WERI-Rb-1 (cell line): ENCODE data around the gene FOSL2.
A peak's percentile ranks its signal among the peaks of the same experiment; 100 is the strongest.

Experiments
- DNase-seq: peaks from one replicate; pipeline ENCODE4 v3.0.0-alpha.2; 2020
- H3K27ac ChIP-seq: fragments of 250-450 bp; sonication (Bioruptor Pico); 2 replicates; pipeline ENCODE4 v1.5.1; 2020; ENCODE audit warnings: mild to moderate bottlenecking, moderate library complexity
- H3K27me3 ChIP-seq: fragments of 250-450 bp; sonication (Bioruptor Pico); 2 replicates; pipeline ENCODE4 v1.5.1; 2021; ENCODE audit warnings: mild to moderate bottlenecking, low read depth, moderate library complexity; ENCODE audit not compliant: insufficient read depth, severe bottlenecking
- H3K36me3 ChIP-seq: fragments of 250-450 bp; sonication (Bioruptor Pico); 2 replicates; pipeline ENCODE4 v1.5.1; 2020; ENCODE audit warnings: mild to moderate bottlenecking, moderate library complexity
- H3K4me3 ChIP-seq: 2 replicates; pipeline ENCODE4 v1.5.1; 2011; ENCODE audit warnings: low read depth, mild to moderate bottlenecking, control low read depth, low read length
- H3K9me3 ChIP-seq: fragments of 250-450 bp; sonication (Bioruptor Pico); 2 replicates; pipeline ENCODE4 v1.5.1; 2021; ENCODE audit warnings: mild to moderate bottlenecking, moderate library complexity; ENCODE audit not compliant: severe bottlenecking
- CTCF ChIP-seq: IDR thresholded peaks from 2 replicates; pipeline ENCODE4 v1.5.1; 2011; ENCODE audit warnings: low read depth, mild to moderate bottlenecking, control low read depth, inconsistent platforms, low read length

Gene FOSL2

GRCh38 chr2:28392297-28393113, at the start of gene FOSL2:
FOSL2 (plus strand) TSS chr2:28392858; CDS start chr2:28393721, 863 bp downstream.
- Histone ChIP-seq H3K9me3 (no peaks in the 10 kb centered on the region), H3K4me3 (peak within 1 kb of the TSS; percentile 69), H3K27me3 (no peaks in the 10 kb centered on the region), H3K27ac (peak within 1 kb of the TSS; percentile 91), H3K36me3 (no peaks in the 10 kb centered on the region)
- TF ChIP-seq CTCF = 0 out of 2 replicates have a peak, but pooled peaks have one; percentile 0
- DNase-seq = peak; percentile 97

- Histone ChIP-seq H3K27me3 (no peaks in the 10 kb centered on the region), H3K36me3 (no peaks in the 10 kb centered on the region), H3K27ac (no peak overlapping the region), H3K4me3 (no peak overlapping the region), H3K9me3 (no peaks in the 10 kb centered on the region)
- no peak for DNase-seq
- TF ChIP-seq CTCF = no peak
Observed at GRCh38 chr2:28343184-28343942, 49.3 kb upstream of the FOSL2 start.

GRCh38 chr2:28343971-28344715, 48.5 kb upstream of the FOSL2 start:
- no peak for TF ChIP-seq CTCF
- Histone ChIP-seq H3K27me3 (no peaks in the 10 kb centered on the region), H3K36me3 (no peaks in the 10 kb centered on the region), H3K27ac (no peak overlapping the region), H3K9me3 (no peaks in the 10 kb centered on the region), H3K4me3 (no peak overlapping the region)
- no peak for DNase-seq

GRCh38 chr2:28344756-28345373, 47.8 kb upstream of the FOSL2 start:
- Histone ChIP-seq H3K9me3 (no peaks in the 10 kb centered on the region), H3K36me3 (no peaks in the 10 kb centered on the region), H3K4me3 (no peak overlapping the region), H3K27me3 (no peaks in the 10 kb centered on the region), H3K27ac (no peak overlapping the region; the same call in 1 of the 2 replicates)
- TF ChIP-seq CTCF = no peak
- DNase-seq = no peak

- no peak overlapping the region; the same call in 1 of the 2 replicates for H3K27ac ChIP-seq
- no peak overlapping the region for H3K4me3 ChIP-seq
- peak; percentile 13; the same call in 1 of the 2 replicates for TF ChIP-seq CTCF
Observed at GRCh38 chr2:28345619-28346018, 47.0 kb upstream of the FOSL2 start.

More at GRCh38 chr2:28345619-28346018, 47.0 kb upstream of the FOSL2 start:
- Histone ChIP-seq H3K27me3 (no peaks in the 10 kb centered on the region), H3K36me3 (no peaks in the 10 kb centered on the region), H3K9me3 (no peaks in the 10 kb centered on the region)
- DNase-seq = peak; percentile 84
